A549 (cell line): ENCODE measurements around the gene ATN1. TPM values are rescaled to one million over a fixed set of nuclear protein-coding genes. Genes with fewer than 3 reads are reported as not detected.

Experiments used
- ATAC-seq, 2 experiments: fragments of 200-7000 bp in 1 of 2; fragments of >200 bp in 1 of 2; cut with Nextera tagmentation in 1 of 2; cut with Tn5 transposase in 1 of 2; 3 replicates each; pipeline versions ENCODE4 v1.8.0 to v1.9.1; 2018 to 2020; ENCODE audit warnings: mild to moderate bottlenecking in 1 of 2, moderate library complexity in 1 of 2
- CTCF ChIA-PET: fragments of 300-600 bp; sonication (Branson Sonifier 250); formaldehyde crosslinking; extraction: SDS; loops from one replicate; lab custom pipeline; 2021; ENCODE audit warnings: antibody characterized with exemption, inconsistent platforms; lab: Yijun Ruan, JAX
- POLR2A ChIA-PET: fragments of 350-600 bp; formaldehyde crosslinking; extraction: SDS; loops from one replicate; lab custom pipeline; 2021; ENCODE audit warnings: antibody characterized with exemption, inconsistent platforms; lab: Yijun Ruan, JAX
- DNase-seq, 2 experiments: peaks; one replicate each; pipeline versions ENCODE4 v3.0.0 to v3.0.0-alpha.2; 2011 to 2016; ENCODE audit warnings: low read depth in 1 of 2, low spot score in 1 of 2
- FAIRE-seq: peaks from 2 replicates; lab custom pipeline; 2011; peaks lifted over from hg19 to GRCh38; lab: Jason Lieb, UNC
- H3K27ac ChIP-seq, 2 experiments: fragments of >200 bp; sonication (Bioruptor Twin); formaldehyde crosslinking; 3 replicates each; pipeline ENCODE4 v1.5.1; 2016 to 2017
- H3K4me1 ChIP-seq: fragments of >200 bp; sonication (Bioruptor Twin); formaldehyde crosslinking; 3 replicates; pipeline ENCODE4 v1.6.1; 2016
- H3K4me2 ChIP-seq: fragments of >200 bp; sonication (Bioruptor Twin); formaldehyde crosslinking; 3 replicates; pipeline ENCODE4 v1.6.1; 2016
- H3K4me3 ChIP-seq: fragments of >200 bp; sonication (Bioruptor Twin); formaldehyde crosslinking; 3 replicates; pipeline ENCODE4 v1.5.1; 2016
- H3K9me3 ChIP-seq: fragments of >200 bp; sonication (Bioruptor Twin); formaldehyde crosslinking; 3 replicates; pipeline ENCODE4 v1.6.1; 2016
- ATOH8 ChIP-seq: fragments of 250-450 bp; sonication (Bioruptor Pico); IDR thresholded peaks from 2 replicates; pipeline ENCODE4 v1.5.0; 2020; ENCODE audit warnings: low read depth, mild to moderate bottlenecking, moderate library complexity
- BHLHE40 ChIP-seq: IDR thresholded peaks from 2 replicates; pipeline ENCODE4 v1.6.1; 2012; ENCODE audit warnings: low read depth, low read length, inconsistent platforms
- CBX2 ChIP-seq: fragments of 200-600 bp; sonication (generic); IDR thresholded peaks from 2 replicates; pipeline ENCODE4 v1.6.1; 2016; ENCODE audit warnings: low read depth, mild to moderate bottlenecking, borderline replicate concordance
- CBX8 ChIP-seq: fragments of 200-600 bp; sonication (generic); IDR thresholded peaks from 2 replicates; pipeline ENCODE4 v1.6.1; 2016
- CHD4 ChIP-seq: fragments of 200-600 bp; sonication (generic); IDR thresholded peaks from 2 replicates; pipeline ENCODE4 v1.6.1; 2016; ENCODE audit warnings: antibody characterized with exemption, mild to moderate bottlenecking, borderline replicate concordance
- EHF ChIP-seq: fragments of 250-450 bp; sonication (Bioruptor Pico); IDR thresholded peaks from 2 replicates; pipeline ENCODE4 v1.5.0; 2020; ENCODE audit warnings: mild to moderate bottlenecking
- FOSL2 ChIP-seq, 2 experiments: fragments of 450-650 bp in 1 of 2; fragments of >200 bp in 1 of 2; sonication (Bioruptor Twin) in 1 of 2; formaldehyde crosslinking; IDR thresholded peaks; 2 replicates each; pipeline versions ENCODE4 v1.5.0 to v1.6.1; 2016 to 2020; ENCODE audit warnings: mild to moderate bottlenecking in 1 of 2, moderate library complexity in 1 of 2
- GATA3 ChIP-seq: IDR thresholded peaks from 2 replicates; pipeline ENCODE4 v1.6.1; 2012; ENCODE audit warnings: borderline replicate concordance
- HEYL ChIP-seq: fragments of 250-450 bp; sonication (Bioruptor Pico); IDR thresholded peaks from 2 replicates; pipeline ENCODE4 v1.8.0; 2021; ENCODE audit warnings: mild to moderate bottlenecking, moderate library complexity
- JUN ChIP-seq, 2 experiments: fragments of >200 bp; sonication (Bioruptor Twin); formaldehyde crosslinking; IDR thresholded peaks; 2 replicates in 1 of 2; 3 replicates in 1 of 2; pipeline ENCODE4 v1.6.1; 2016 to 2017
- JUNB ChIP-seq: fragments of >200 bp; sonication (Bioruptor Twin); formaldehyde crosslinking; IDR thresholded peaks from 2 replicates; pipeline ENCODE4 v1.6.1; 2016
- MYC ChIP-seq: IDR thresholded peaks from 2 replicates; pipeline ENCODE4 v1.6.1; 2012; ENCODE audit warnings: mild to moderate bottlenecking, inconsistent platforms, low read length, improper control_type of control experiment, borderline replicate concordance
- NR3C1 ChIP-seq: fragments of >200 bp; sonication (Bioruptor Twin); formaldehyde crosslinking; IDR thresholded peaks from 3 replicates; pipeline ENCODE4 v1.6.1; 2017
- PHF8 ChIP-seq: fragments of 200-600 bp; sonication (generic); IDR thresholded peaks from 2 replicates; pipeline ENCODE4 v1.6.1; 2016; ENCODE audit warnings: low read depth, mild to moderate bottlenecking, antibody characterized with exemption, moderate library complexity, borderline replicate concordance
- POLR2A ChIP-seq: IDR thresholded peaks from 2 replicates; pipeline ENCODE4 v1.6.1; 2012; ENCODE audit warnings: mild to moderate bottlenecking, low read length
- POLR2AphosphoS2 ChIP-seq: conservative IDR thresholded peaks from 2 replicates; pipeline ENCODE4 v1.6.1; 2012; ENCODE audit warnings: low read length, improper control_type of control experiment, inconsistent platforms
- RAD21 ChIP-seq, 2 experiments: fragments of >200 bp in 1 of 2; sonication (Bioruptor Twin) in 1 of 2; formaldehyde crosslinking in 1 of 2; IDR thresholded peaks in 1 of 2; conservative IDR thresholded peaks in 1 of 2; 2 replicates in 1 of 2; 3 replicates in 1 of 2; pipeline ENCODE4 v1.6.1; 2012 to 2018; ENCODE audit warnings: inconsistent platforms in 1 of 2
- ZC3H11A ChIP-seq: fragments of 450-650 bp; IDR thresholded peaks from 2 replicates; pipeline ENCODE4 v1.6.1; 2014; ENCODE audit warnings: antibody characterized with exemption, mild to moderate bottlenecking
- ZNF302 ChIP-seq: fragments of 250-450 bp; sonication (Bioruptor Pico); IDR thresholded peaks from 2 replicates; pipeline ENCODE4 v1.9.0; 2021; ENCODE audit warnings: inconsistent platforms, mild to moderate bottlenecking, moderate library complexity
- ZSCAN20 ChIP-seq: fragments of 250-450 bp; sonication (Bioruptor Pico); IDR thresholded peaks from 2 replicates; pipeline ENCODE4 v1.8.0; 2022; ENCODE audit warnings: mild to moderate bottlenecking, moderate library complexity
- WGBS: methylation state at CpG from one replicate; pipeline ENCODE4 v1.1.6; 2017; ENCODE audit errors: missing lambda C conversion rate; 5-methylcytosine and 5-hydroxymethylcytosine counted together
- polyA plus RNA-seq, 4 experiments: library from polyadenylated mRNA; depleted of rRNA in 3 of 4; stranded (reverse); fragments of >200 nt; fragmentation: RNase III in 1 of 4; extraction: RNeasy Plus Mini Kit Qiagen cat#74134 plus additional on column Dnase treatment in 1 of 4; gene quantifications; 2 replicates in 3 of 4; 3 replicates in 1 of 4; pipeline ENCODE4 v1.2.3, GENCODE V29; 2011 to 2017
- TF ChIP-seq, protein P1 (sequence below): fragments of >200 bp; sonication (Bioruptor Twin); formaldehyde crosslinking; IDR thresholded peaks from 3 replicates; pipeline ENCODE4 v1.6.1; 2016
- TF ChIP-seq, protein P2 (sequence below): IDR thresholded peaks from 2 replicates; pipeline ENCODE4 v1.6.1; 2012; ENCODE audit warnings: low read depth, borderline replicate concordance
- TF ChIP-seq, protein P3 (sequence below): IDR thresholded peaks from 2 replicates; pipeline ENCODE4 v1.6.1; 2012
- TF ChIP-seq, protein P4 (sequence below): fragments of 200-600 bp; sonication (generic); IDR thresholded peaks from 2 replicates; pipeline ENCODE4 v1.6.1; 2016; ENCODE audit warnings: antibody characterized with exemption, mild to moderate bottlenecking, moderate library complexity
- TF ChIP-seq, protein P5 (sequence below): fragments of >200 bp; sonication (Bioruptor Twin); formaldehyde crosslinking; IDR thresholded peaks from 3 replicates; pipeline ENCODE4 v1.5.1; 2016

The ATN1 gene
- polyA plus RNA-seq, 2 of the 4 experiments (the other 2 are of a cell fraction): 11.3 to 51.6 TPM

GRCh38 chr12:6965026-6965661 is 37.4 kb downstream of the ATN1 start (continued):
- no peak for TF ChIP-seq PHF8
- no peak for TF ChIP-seq NR3C1
- no peak for TF ChIP-seq GATA3
- TF ChIP-seq ZNF302: no peak
- no peak for TF ChIP-seq POLR2A
- no peak for TF ChIP-seq POLR2AphosphoS2
- TF ChIP-seq, protein P1, sequence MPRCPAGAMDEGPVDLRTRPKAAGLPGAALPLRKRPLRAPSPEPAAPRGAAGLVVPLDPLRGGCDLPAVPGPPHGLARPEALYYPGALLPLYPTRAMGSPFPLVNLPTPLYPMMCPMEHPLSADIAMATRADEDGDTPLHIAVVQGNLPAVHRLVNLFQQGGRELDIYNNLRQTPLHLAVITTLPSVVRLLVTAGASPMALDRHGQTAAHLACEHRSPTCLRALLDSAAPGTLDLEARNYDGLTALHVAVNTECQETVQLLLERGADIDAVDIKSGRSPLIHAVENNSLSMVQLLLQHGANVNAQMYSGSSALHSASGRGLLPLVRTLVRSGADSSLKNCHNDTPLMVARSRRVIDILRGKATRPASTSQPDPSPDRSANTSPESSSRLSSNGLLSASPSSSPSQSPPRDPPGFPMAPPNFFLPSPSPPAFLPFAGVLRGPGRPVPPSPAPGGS: no peak
- no peak for TF ChIP-seq JUNB
- TF ChIP-seq CBX8: no peak
- TF ChIP-seq, protein P2, sequence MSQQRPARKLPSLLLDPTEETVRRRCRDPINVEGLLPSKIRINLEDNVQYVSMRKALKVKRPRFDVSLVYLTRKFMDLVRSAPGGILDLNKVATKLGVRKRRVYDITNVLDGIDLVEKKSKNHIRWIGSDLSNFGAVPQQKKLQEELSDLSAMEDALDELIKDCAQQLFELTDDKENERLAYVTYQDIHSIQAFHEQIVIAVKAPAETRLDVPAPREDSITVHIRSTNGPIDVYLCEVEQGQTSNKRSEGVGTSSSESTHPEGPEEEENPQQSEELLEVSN: 0 out of 2 replicates have a peak, but pooled peaks have one; percentile 23
- TF ChIP-seq RAD21 (conservative IDR thresholded peaks at IDR 0.05 in 1 of 2, IDR thresholded peaks at IDR 0.05 in 1 of 2): peak; percentile 59 to 67; a peak in 4 of 5 replicates
- TF ChIP-seq BHLHE40: no peak
- TF ChIP-seq, protein P3, sequence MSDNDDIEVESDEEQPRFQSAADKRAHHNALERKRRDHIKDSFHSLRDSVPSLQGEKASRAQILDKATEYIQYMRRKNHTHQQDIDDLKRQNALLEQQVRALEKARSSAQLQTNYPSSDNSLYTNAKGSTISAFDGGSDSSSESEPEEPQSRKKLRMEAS: peak; percentile 95
- no peak for TF ChIP-seq CHD4

GRCh38 chr12:6965714-6966113 is 38.0 kb downstream of the ATN1 start:
- H3K4me2 ChIP-seq: no peak overlapping the region
- ATAC-seq: no peak
- CTCF ChIA-PET: interaction anchor here (1.3 to 11.2 kb wide), 11 partner anchors 11 to 147 kb away, joined by 3 to 354 read pairs (median 6); partner anchors contain the start of genes C12orf57, C1RL, PTPN6 and RNU7-1
- no peak for DNase-seq
- H3K4me1 ChIP-seq: peaks cover 51% of the 10 kb centered on the region
- WGBS: 67% methylated on average over 4 of the region's 4 CpGs
- no peak overlapping the region for H3K4me3 ChIP-seq
- H3K27ac ChIP-seq: peak overlapping the region; percentile 29 to 99; a peak in 4 of 6 replicates
- FAIRE-seq: no peak
- H3K9me3 ChIP-seq: no peaks in the 10 kb centered on the region
- TF ChIP-seq ATOH8 (no peak), HEYL (CRISPR knock-in tag) (no peak)
- TF ChIP-seq, protein P4, sequence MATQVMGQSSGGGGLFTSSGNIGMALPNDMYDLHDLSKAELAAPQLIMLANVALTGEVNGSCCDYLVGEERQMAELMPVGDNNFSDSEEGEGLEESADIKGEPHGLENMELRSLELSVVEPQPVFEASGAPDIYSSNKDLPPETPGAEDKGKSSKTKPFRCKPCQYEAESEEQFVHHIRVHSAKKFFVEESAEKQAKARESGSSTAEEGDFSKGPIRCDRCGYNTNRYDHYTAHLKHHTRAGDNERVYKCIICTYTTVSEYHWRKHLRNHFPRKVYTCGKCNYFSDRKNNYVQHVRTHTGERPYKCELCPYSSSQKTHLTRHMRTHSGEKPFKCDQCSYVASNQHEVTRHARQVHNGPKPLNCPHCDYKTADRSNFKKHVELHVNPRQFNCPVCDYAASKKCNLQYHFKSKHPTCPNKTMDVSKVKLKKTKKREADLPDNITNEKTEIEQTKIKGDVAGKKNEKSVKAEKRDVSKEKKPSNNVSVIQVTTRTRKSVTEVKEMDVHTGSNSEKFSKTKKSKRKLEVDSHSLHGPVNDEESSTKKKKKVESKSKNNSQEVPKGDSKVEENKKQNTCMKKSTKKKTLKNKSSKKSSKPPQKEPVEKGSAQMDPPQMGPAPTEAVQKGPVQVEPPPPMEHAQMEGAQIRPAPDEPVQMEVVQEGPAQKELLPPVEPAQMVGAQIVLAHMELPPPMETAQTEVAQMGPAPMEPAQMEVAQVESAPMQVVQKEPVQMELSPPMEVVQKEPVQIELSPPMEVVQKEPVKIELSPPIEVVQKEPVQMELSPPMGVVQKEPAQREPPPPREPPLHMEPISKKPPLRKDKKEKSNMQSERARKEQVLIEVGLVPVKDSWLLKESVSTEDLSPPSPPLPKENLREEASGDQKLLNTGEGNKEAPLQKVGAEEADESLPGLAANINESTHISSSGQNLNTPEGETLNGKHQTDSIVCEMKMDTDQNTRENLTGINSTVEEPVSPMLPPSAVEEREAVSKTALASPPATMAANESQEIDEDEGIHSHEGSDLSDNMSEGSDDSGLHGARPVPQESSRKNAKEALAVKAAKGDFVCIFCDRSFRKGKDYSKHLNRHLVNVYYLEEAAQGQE: no peak
- POLR2A ChIA-PET: interaction anchor here (1.4 to 9.0 kb wide), 3 partner anchors 21 to 97 kb away, joined by 4 to 174 read pairs (median 7); partner anchors contain the start of genes C12orf57, LPCAT3 and RNU7-1

DNA sequence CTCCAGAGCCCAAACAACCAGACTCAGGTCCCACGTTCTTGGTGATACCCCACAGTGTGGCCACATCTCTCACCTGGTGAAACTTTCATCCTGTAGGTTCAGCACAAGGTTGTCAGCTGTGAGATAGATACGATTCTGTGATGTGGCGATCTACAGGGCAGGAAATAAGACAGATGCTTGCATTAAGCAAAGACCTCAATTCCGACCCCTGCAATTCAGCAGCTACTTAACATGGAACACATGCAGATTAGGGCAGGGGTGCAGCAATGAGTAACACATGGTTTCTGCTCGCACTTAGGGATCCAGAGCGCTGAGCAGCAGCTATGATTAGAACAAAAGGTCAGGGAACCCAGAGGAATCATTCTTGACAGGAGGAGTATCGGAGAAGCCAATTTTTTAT is 38.6 kb downstream of the ATN1 start:
- no peak overlapping the region for H3K27ac ChIP-seq
- H3K4me3 ChIP-seq: no peak overlapping the region
- CTCF ChIA-PET: interaction anchor here (0.8 to 11.2 kb wide), 9 partner anchors 14 to 147 kb away, joined by 3 to 354 read pairs (median 6); partner anchors contain the start of genes C12orf57, RNU7-1 and SPSB2
- H3K4me1 ChIP-seq: peaks cover 44% of the 10 kb centered on the region
- WGBS: 90% methylated on average over 7 of the region's 7 CpGs
- no peak overlapping the region for H3K4me2 ChIP-seq
- ATAC-seq: no peak
- no peaks in the 10 kb centered on the region for H3K9me3 ChIP-seq
- no peak for FAIRE-seq
- DNase-seq: no peak
- POLR2A ChIA-PET: interaction anchor here (9.0 kb wide), 1 partner anchor 21 kb away, joined by 174 read pairs; the partner anchor contains the start of genes C12orf57 and RNU7-1
- TF ChIP-seq EHF (CRISPR knock-in tag) (no peak), POLR2A (no peak), JUN (IDR thresholded peaks at IDR 0.05) (no peak), FOSL2 (IDR thresholded peaks at IDR 0.05) (no peak), FOSL2 (CRISPR knock-in tag; IDR thresholded peaks at IDR 0.05) (no peak), HEYL (CRISPR knock-in tag) (no peak), MYC (no peak), ZSCAN20 (no peak), POLR2AphosphoS2 (no peak), CBX2 (no peak), ZC3H11A (no peak)
- TF ChIP-seq, protein P2: no peak
- TF ChIP-seq, protein P5, sequence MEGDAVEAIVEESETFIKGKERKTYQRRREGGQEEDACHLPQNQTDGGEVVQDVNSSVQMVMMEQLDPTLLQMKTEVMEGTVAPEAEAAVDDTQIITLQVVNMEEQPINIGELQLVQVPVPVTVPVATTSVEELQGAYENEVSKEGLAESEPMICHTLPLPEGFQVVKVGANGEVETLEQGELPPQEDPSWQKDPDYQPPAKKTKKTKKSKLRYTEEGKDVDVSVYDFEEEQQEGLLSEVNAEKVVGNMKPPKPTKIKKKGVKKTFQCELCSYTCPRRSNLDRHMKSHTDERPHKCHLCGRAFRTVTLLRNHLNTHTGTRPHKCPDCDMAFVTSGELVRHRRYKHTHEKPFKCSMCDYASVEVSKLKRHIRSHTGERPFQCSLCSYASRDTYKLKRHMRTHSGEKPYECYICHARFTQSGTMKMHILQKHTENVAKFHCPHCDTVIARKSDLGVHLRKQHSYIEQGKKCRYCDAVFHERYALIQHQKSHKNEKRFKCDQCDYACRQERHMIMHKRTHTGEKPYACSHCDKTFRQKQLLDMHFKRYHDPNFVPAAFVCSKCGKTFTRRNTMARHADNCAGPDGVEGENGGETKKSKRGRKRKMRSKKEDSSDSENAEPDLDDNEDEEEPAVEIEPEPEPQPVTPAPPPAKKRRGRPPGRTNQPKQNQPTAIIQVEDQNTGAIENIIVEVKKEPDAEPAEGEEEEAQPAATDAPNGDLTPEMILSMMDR: no peak
